K562 (cell line): Measurements from ENCODE around the gene GORASP1. TPM values are rescaled to one million over a fixed set of nuclear protein-coding genes. Genes with fewer than 3 reads are reported as not detected.

Source experiments
- FOXA3 ChIP-seq, 2 experiments: fragments of 450-650 bp in 1 of 2; sonication (generic) in 1 of 2; formaldehyde crosslinking; IDR thresholded peaks in 1 of 2; conservative IDR thresholded peaks in 1 of 2; 2 replicates each; pipeline versions ENCODE4 v1.4.0 to v1.8.0; 2020 to 2022; ENCODE audit warnings: mild to moderate bottlenecking in 2 of 2, missing genetic modification reagents in 1 of 2
- HDAC1 ChIP-seq, 2 experiments: fragments of 450-650 bp; IDR thresholded peaks; 2 replicates each; pipeline ENCODE4 v1.6.1; 2016 to 2017; ENCODE audit warnings: inconsistent platforms in 1 of 2, mild to moderate bottlenecking in 1 of 2, moderate library complexity in 1 of 2
- MTA1 ChIP-seq: fragments of 450-650 bp; IDR thresholded peaks from 2 replicates; pipeline ENCODE4 v1.6.1; 2017; ENCODE audit warnings: borderline replicate concordance
- POLR2G ChIP-seq: fragments of 200-400 bp; formaldehyde crosslinking; IDR thresholded peaks from 2 replicates; pipeline ENCODE4 v1.6.1; 2017; ENCODE audit warnings: low read depth, mild to moderate bottlenecking, antibody characterized with exemption, low read length, moderate library complexity
- SMARCA4 ChIP-seq: fragments of 450-650 bp; IDR thresholded peaks from 2 replicates; pipeline ENCODE4 v1.6.1; 2016
- ZNF551 ChIP-seq: fragments of 250-450 bp; sonication (Bioruptor Pico); IDR thresholded peaks from 2 replicates; pipeline ENCODE4 v1.5.0; 2021; ENCODE audit warnings: mild to moderate bottlenecking, moderate library complexity
- polyA plus RNA-seq, 8 experiments: library from polyadenylated mRNA; depleted of rRNA in 4 of 8; stranded (reverse) in 5 of 8; unstranded in 3 of 8; fragments of >200 nt; fragmentation: Nextera tagmentation in 2 of 8; fragmentation: Illumina TruSeq in 1 of 8; extraction: Ambion mirVana in 2 of 8; extraction: Trizol in 1 of 8; gene quantifications; 2 replicates each; pipeline versions ENCODE4 v1.2.1 to v1.2.3, GENCODE V29; 2011 to 2014; ENCODE audit warnings: inconsistent platforms in 1 of 8, missing spikeins in 1 of 8
- total RNA-seq, 7 experiments: library from RNA; depleted of rRNA in 6 of 7; stranded (reverse); fragments of >200 nt in 6 of 7; fragmentation: Illumina TruSeq in 2 of 7; extraction: Trizol in 2 of 7; gene quantifications; 2 replicates each; pipeline versions ENCODE4 v1.2.1 to v1.2.3, GENCODE V29; 2011 to 2021; ENCODE audit warnings: low replicate concordance in 1 of 7
- TF ChIP-seq, protein P1 (sequence below): fragments of 200-800 bp; sonication (Bioruptor generic); IDR thresholded peaks from 2 replicates; pipeline ENCODE4 v1.6.1; 2017; ENCODE audit warnings: missing genetic modification characterization, missing compliant biosample characterization
- TF ChIP-seq, protein P2 (sequence below): fragments of 450-650 bp; IDR thresholded peaks from 2 replicates; pipeline ENCODE4 v1.6.1; 2017; ENCODE audit warnings: antibody characterized with exemption, mild to moderate bottlenecking
- TF ChIP-seq, protein P3 (sequence below): fragments of 250-450 bp; sonication (Bioruptor Pico); IDR thresholded peaks from 2 replicates; pipeline ENCODE4 v1.9.0; 2021; ENCODE audit warnings: mild to moderate bottlenecking, inconsistent platforms

The GORASP1 gene
- total and polyA plus RNA-seq, 9 of the 15 experiments (the other 6 are each of a cell fraction or from before 2014, with no cell fraction given): 8.4 to 87.9 (median 67.6) TPM

DNA sequence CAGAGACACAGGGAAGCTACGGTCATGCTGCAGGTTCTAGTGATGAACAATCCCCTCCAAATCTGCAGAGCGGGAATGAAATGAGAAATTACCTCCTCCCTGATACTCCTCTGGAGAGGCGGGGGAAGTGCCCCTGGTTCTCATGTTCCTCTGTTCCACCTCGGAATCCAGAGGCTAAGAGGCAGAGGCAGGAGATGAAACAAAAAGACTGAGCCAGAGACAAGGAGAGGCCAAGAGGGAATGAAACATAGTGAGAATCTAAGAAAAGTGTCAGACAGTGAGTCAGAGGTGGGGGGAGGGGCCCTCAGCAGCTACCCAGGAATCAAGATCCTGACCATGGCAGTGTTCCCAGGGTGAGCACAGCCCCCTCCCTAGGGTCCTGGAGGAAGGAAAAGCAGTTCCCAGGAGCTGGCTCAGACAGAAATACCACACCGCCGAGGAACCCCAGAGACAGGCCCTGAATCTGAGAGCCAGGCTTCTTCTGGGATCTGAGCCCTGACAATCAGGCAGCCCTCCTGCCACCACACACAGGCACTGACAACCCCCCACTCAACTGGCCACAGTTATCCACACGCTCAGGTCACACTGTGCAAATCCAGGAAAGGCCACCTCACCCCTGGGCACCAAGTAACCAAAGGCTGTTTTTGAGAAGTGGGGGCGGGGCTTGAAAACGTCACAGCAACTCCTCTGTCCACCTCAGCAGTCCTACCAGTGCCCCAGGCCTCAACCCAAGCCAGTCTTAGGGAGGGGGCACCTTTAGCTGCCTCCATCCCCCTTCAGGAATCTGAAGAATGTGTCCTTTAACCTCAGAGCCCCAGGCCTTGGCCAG lies 43.6 kb upstream of the GORASP1 start (continued):
- TF ChIP-seq, protein P1, sequence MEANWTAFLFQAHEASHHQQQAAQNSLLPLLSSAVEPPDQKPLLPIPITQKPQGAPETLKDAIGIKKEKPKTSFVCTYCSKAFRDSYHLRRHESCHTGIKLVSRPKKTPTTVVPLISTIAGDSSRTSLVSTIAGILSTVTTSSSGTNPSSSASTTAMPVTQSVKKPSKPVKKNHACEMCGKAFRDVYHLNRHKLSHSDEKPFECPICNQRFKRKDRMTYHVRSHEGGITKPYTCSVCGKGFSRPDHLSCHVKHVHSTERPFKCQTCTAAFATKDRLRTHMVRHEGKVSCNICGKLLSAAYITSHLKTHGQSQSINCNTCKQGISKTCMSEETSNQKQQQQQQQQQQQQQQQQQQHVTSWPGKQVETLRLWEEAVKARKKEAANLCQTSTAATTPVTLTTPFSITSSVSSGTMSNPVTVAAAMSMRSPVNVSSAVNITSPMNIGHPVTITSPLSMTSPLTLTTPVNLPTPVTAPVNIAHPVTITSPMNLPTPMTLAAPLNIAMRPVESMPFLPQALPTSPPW (CRISPR knock-in tag): peak; percentile 44; the same call in 1 of the 2 replicates
- TF ChIP-seq, protein P2, sequence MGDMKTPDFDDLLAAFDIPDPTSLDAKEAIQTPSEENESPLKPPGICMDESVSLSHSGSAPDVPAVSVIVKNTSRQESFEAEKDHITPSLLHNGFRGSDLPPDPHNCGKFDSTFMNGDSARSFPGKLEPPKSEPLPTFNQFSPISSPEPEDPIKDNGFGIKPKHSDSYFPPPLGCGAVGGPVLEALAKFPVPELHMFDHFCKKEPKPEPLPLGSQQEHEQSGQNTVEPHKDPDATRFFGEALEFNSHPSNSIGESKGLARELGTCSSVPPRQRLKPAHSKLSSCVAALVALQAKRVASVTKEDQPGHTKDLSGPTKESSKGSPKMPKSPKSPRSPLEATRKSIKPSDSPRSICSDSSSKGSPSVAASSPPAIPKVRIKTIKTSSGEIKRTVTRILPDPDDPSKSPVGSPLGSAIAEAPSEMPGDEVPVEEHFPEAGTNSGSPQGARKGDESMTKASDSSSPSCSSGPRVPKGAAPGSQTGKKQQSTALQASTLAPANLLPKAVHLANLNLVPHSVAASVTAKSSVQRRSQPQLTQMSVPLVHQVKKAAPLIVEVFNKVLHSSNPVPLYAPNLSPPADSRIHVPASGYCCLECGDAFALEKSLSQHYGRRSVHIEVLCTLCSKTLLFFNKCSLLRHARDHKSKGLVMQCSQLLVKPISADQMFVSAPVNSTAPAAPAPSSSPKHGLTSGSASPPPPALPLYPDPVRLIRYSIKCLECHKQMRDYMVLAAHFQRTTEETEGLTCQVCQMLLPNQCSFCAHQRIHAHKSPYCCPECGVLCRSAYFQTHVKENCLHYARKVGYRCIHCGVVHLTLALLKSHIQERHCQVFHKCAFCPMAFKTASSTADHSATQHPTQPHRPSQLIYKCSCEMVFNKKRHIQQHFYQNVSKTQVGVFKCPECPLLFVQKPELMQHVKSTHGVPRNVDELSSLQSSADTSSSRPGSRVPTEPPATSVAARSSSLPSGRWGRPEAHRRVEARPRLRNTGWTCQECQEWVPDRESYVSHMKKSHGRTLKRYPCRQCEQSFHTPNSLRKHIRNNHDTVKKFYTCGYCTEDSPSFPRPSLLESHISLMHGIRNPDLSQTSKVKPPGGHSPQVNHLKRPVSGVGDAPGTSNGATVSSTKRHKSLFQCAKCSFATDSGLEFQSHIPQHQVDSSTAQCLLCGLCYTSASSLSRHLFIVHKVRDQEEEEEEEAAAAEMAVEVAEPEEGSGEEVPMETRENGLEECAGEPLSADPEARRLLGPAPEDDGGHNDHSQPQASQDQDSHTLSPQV: 0 out of 2 replicates have a peak, but pooled peaks have one; percentile 21
- TF ChIP-seq FOXA3 (CRISPR knock-in tag; conservative IDR thresholded peaks at IDR 0.05 in 1 of 2, IDR thresholded peaks at IDR 0.05 in 1 of 2): 0 out of 4 replicates have a peak, but pooled peaks of 1 of the 2 experiments have one; percentile 15
- peak; percentile 18; the same call in 1 of the 2 replicates for TF ChIP-seq POLR2G
- 0 out of 2 replicates have a peak, but pooled peaks have one; percentile 24 for TF ChIP-seq MTA1
- TF ChIP-seq HDAC1 (IDR thresholded peaks at IDR 0.05): peak in 1 of 2 experiments; percentile 26; a peak in 1 of 4 replicates
- TF ChIP-seq ZNF551 (CRISPR knock-in tag): no peak
- peak; percentile 86 for TF ChIP-seq SMARCA4
- TF ChIP-seq, protein P3, sequence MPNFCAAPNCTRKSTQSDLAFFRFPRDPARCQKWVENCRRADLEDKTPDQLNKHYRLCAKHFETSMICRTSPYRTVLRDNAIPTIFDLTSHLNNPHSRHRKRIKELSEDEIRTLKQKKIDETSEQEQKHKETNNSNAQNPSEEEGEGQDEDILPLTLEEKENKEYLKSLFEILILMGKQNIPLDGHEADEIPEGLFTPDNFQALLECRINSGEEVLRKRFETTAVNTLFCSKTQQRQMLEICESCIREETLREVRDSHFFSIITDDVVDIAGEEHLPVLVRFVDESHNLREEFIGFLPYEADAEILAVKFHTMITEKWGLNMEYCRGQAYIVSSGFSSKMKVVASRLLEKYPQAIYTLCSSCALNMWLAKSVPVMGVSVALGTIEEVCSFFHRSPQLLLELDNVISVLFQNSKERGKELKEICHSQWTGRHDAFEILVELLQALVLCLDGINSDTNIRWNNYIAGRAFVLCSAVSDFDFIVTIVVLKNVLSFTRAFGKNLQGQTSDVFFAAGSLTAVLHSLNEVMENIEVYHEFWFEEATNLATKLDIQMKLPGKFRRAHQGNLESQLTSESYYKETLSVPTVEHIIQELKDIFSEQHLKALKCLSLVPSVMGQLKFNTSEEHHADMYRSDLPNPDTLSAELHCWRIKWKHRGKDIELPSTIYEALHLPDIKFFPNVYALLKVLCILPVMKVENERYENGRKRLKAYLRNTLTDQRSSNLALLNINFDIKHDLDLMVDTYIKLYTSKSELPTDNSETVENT (CRISPR knock-in tag): no peak
